Measurements from ENCODE around the gene PCSK6.

PCSK6 gene

GRCh38 chr15:101479342-101479845 lies 10.1 kb downstream of the PCSK6 start:
- CTCF ChIA-PET = no interaction called here
- no peak overlapping the region for H3K4me3 ChIP-seq (ENCODE audit: low read depth, low read length)
- POLR2A ChIA-PET = no interaction called here
- DNase-seq (ENCODE audit: low read depth, low spot score) = no peak
- TF ChIP-seq CTCF (IDR thresholded peaks at IDR 0.05; ENCODE audit: insufficient read depth, low read length, missing control alignments) = no peak

- ChIA-PET POLR2A (no interaction called here), CTCF (no interaction called here)
- no peak for TF ChIP-seq CTCF (IDR thresholded peaks at IDR 0.05; ENCODE audit: insufficient read depth, low read length, missing control alignments)
- no peak for DNase-seq (ENCODE audit: low read depth, low spot score)
- no peak overlapping the region for H3K4me3 ChIP-seq (ENCODE audit: low read depth, low read length)
These were observed 10.7 kb downstream of the PCSK6 start for GRCh38 chr15:101478701-101479341.

GRCh38 chr15:101477851-101478362 lies 11.6 kb downstream of the PCSK6 start:
- CTCF ChIA-PET = no interaction called here

DNA sequence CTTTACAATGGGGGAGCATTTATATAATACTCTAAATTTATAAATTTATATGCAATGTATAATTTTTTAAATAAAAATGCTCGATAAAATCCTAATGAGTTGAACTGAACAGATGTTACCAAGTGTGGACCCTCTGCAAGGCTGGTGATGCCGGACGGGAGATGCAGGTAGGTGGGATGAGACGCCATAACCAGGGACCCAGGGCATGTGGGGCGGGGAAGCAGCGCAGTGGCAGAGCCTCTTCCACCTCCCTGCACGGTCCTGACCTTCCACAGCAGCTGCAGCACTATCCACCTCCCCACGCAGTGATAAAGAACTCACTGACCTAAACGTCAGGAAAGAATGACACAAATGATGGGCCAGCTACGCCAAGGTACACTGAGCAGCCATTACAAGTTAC lies 12.8 kb downstream of the PCSK6 start:
- no peak for TF ChIP-seq CTCF (IDR thresholded peaks at IDR 0.05; ENCODE audit: insufficient read depth, low read length, missing control alignments)
- CTCF ChIA-PET = no interaction called here
- DNase-seq (ENCODE audit: low read depth, low spot score) = no peak
- no peak overlapping the region for H3K4me3 ChIP-seq (ENCODE audit: low read depth, low read length)
- POLR2A ChIA-PET = no interaction called here

More at GRCh38 chr15:101477851-101478362, 11.6 kb downstream of the PCSK6 start:
- no peak for TF ChIP-seq CTCF (IDR thresholded peaks at IDR 0.05; ENCODE audit: insufficient read depth, low read length, missing control alignments)
- DNase-seq (ENCODE audit: low read depth, low spot score) = no peak
- no peak overlapping the region for H3K4me3 ChIP-seq (ENCODE audit: low read depth, low read length)
- POLR2A ChIA-PET = no interaction called here

DNA sequence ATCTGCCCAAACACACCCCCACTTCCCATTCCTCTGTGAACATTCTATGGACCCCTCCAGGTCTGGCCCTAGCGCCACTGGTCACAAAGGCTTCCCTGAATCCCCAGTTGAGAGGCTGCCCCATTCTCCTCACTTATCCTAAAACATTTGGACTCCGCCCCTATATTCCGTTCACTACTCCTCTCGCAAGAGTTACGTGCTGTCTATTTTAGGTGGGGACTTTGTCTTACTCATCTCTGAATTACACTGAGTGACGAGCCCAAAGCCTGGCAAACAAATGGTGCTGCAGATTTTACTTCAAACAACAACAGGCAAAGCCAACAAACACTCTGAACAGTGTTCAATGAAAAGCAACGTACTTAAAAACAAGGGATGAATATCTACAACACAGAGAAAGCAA lies 14.5 kb downstream of the PCSK6 start:
- no peak for DNase-seq (ENCODE audit: low read depth, low spot score)
- no peak overlapping the region for H3K4me3 ChIP-seq (ENCODE audit: low read depth, low read length)
- CTCF ChIA-PET = no interaction called here
- POLR2A ChIA-PET = no interaction called here
- TF ChIP-seq CTCF (IDR thresholded peaks at IDR 0.05; ENCODE audit: insufficient read depth, low read length, missing control alignments) = no peak

DNA sequence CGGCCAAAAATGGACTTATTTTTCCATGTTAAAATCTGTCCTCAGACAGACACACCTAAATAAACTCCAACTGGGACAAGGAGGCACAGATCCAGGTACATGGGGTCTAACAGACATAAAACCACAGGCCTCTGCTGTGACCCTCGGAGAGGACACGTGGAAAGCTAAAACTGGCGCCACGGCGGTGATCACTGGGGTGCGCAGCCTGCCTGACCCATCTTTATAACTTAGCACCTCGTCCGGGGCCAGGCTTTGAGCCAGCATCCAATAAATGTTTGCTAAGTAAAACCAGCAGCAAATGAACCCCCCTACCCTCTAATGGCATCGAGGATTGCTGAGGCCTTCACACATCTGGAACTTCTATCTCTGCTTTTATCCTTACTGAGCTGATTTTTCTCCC lies 15.3 kb downstream of the PCSK6 start:
- ChIA-PET CTCF (no interaction called here), POLR2A (no interaction called here)
- no peak for DNase-seq (ENCODE audit: low read depth, low spot score)
- no peak for TF ChIP-seq CTCF (IDR thresholded peaks at IDR 0.05; ENCODE audit: insufficient read depth, low read length, missing control alignments)
- H3K4me3 ChIP-seq (ENCODE audit: low read depth, low read length) = no peak overlapping the region

Measured in AG04449 (cell line).